ENCODE data around the gene MLN. TPM values are rescaled to one million over a fixed set of nuclear protein-coding genes. Genes with fewer than 3 reads are reported as not detected.

MLN gene
- total RNA-seq, 1 experiment from 2014 or later, result not detected

DNA sequence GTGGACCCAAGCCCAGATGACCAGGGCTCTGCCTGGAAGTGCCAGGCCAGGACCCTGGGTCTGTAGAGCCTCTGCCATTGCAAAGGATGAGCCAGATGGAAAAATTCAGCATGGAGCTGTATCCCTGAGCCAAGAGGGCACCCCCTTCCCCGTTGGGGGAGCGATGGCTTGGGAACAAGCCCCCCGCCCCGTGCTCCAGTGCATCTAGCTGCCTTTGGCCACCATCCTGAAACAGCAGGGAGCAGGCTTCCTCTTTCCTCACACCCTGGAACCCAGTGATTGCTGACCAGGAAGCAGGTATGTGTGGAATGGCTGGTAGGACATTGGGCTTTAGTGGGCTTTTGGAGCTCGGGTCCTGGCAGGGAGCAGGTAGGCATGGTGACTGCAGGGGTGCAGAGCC, 2.2 kb downstream of the MLN start:
- Histone ChIP-seq H3K79me1 (ENCODE audit: insufficient read depth, low read depth, low read length, poor library complexity, severe bottlenecking) (no peaks in the 10 kb centered on the region), H3K9ac (ENCODE audit: extremely low read depth, insufficient read length, low read length) (no peak overlapping the region), H3K79me2 (ENCODE audit: insufficient read depth, low read length) (no peaks in the 10 kb centered on the region), H4K5ac (ENCODE audit: insufficient read length, low read depth, low read length) (no peak overlapping the region), H3K27me3 (ENCODE audit: insufficient read depth, low read length) (0 out of 2 replicates have a peak, but pooled peaks cover 3% of the 10 kb centered on the region), H2BK12ac (ENCODE audit: insufficient read length, low read depth, low read length) (no peak overlapping the region), H3K56ac (ENCODE audit: insufficient read length, low read depth, low read length) (no peak overlapping the region), H3K23me2 (ENCODE audit: insufficient read length, low read depth, low read length, poor library complexity, severe bottlenecking) (no peaks in the 10 kb centered on the region), H2AFZ (ENCODE audit: low read length) (no peak overlapping the region), H2BK15ac (ENCODE audit: low read depth, low read length) (no peak overlapping the region), H4K8ac (replicated peaks; ENCODE audit: insufficient read length, low read depth, low read length) (no peak overlapping the region), H3K18ac (ENCODE audit: insufficient read length, low read depth, low read length) (no peak overlapping the region), H3K4me1 (ENCODE audit: insufficient read depth, low read length) (no peaks in the 10 kb centered on the region; the same call in 1 of the 2 replicates), H3K27ac (ENCODE audit: insufficient read length, low read depth, low read length) (no peak overlapping the region), H3K23ac (ENCODE audit: insufficient read length, low read depth, low read length) (no peak overlapping the region), H2AK5ac (ENCODE audit: insufficient read length, low read length) (no peak overlapping the region), H3K9me3 (ENCODE audit: control insufficient read depth, low read depth, low read length) (no peaks in the 10 kb centered on the region), H2BK20ac (ENCODE audit: low read depth, low read length, poor library complexity, severe bottlenecking) (no peak overlapping the region), H4K91ac (ENCODE audit: insufficient read length, low read depth, low read length) (no peak overlapping the region), H2BK120ac (ENCODE audit: low read depth, low read length, poor library complexity, severe bottlenecking) (no peak overlapping the region), H3T11ph (ENCODE audit: low read length) (no peak overlapping the region), H3K4ac (ENCODE audit: low read depth, low read length) (no peak overlapping the region), H3K4me2 (ENCODE audit: insufficient read depth, insufficient read length, low read length) (no peak overlapping the region), H2BK5ac (ENCODE audit: insufficient read length, low read length) (no peak overlapping the region), H4K20me1 (ENCODE audit: control insufficient read depth, insufficient read depth, insufficient read length) (no peaks in the 10 kb centered on the region), H3K14ac (ENCODE audit: insufficient read depth, low read length) (no peak overlapping the region)
- Mint-ChIP-seq H3K27ac (no peak overlapping the region), H3K4me1 (peaks cover 45 to 49% of the 10 kb centered on the region in 2 experiments), H3K4me3 (no peak overlapping the region), H3K9me3 (no peaks in the 10 kb centered on the region), H3K27me3 (ENCODE audit: low read depth) (peaks cover 7% of the 10 kb centered on the region), H3K36me3 (ENCODE audit: insufficient read depth in 1 of 3, low read depth in 3 of 3) (no peaks in the 10 kb centered on the region)
- no peak for DNase-seq
- no CpG with 5 or more reads among the region's 5 CpGs for WGBS (ENCODE audit: extremely low coverage, insufficient read length, low lambda C conversion rate)
- TF ChIP-seq CTCF (conservative IDR thresholded peaks at IDR 0.05), result no peak

Measured in H9 (cell line).